H1 (cell line): ENCODE measurements around the gene BTK. TPM values are rescaled to one million over a fixed set of nuclear protein-coding genes. Genes with fewer than 3 reads are reported as not detected.
A peak's percentile ranks its signal among the peaks of the same experiment; 100 is the strongest.

Experiments
- CTCF ChIA-PET: fragments of 300-600 bp; sonication (Branson Sonifier 250); formaldehyde crosslinking; loops from one replicate; lab custom pipeline; 2021; ENCODE audit not compliant: partially characterized antibody; lab: Charles Lee
- POLR2A ChIA-PET: fragments of 300-600 bp; sonication (Branson Sonifier 250); formaldehyde crosslinking; loops from one replicate; lab custom pipeline; 2021; ENCODE audit warnings: inconsistent platforms; ENCODE audit not compliant: partially characterized antibody; lab: Charles Lee
- DNase-seq, 2 experiments: peaks; one replicate each; pipeline versions ENCODE4 v3.0.0 to v3.0.0-alpha.2; 2010 to 2022; ENCODE audit warnings: low spot score in 2 of 2, low read depth in 1 of 2, mixed read lengths in 1 of 2
- FAIRE-seq: peaks from 2 replicates; lab custom pipeline; 2011; peaks lifted over from hg19 to GRCh38; lab: Jason Lieb, UNC
- H2AFZ ChIP-seq: 2 replicates; pipeline ENCODE4 v1.8.1; 2012; ENCODE audit warnings: low read length, inconsistent platforms
- H2AK5ac ChIP-seq: 2 replicates; pipeline ENCODE4 v1.6.1; 2013; ENCODE audit warnings: low read depth, low read length
- H2BK120ac ChIP-seq: replicated peaks from 2 replicates; pipeline ENCODE3; 2013; ENCODE audit warnings: low read depth, low read length, inconsistent platforms
- H2BK12ac ChIP-seq: 2 replicates; pipeline ENCODE4 v1.6.1; 2013; ENCODE audit warnings: low read depth, low read length
- H2BK15ac ChIP-seq: 2 replicates; pipeline ENCODE4 v1.6.1; 2013; ENCODE audit warnings: low read length
- H2BK20ac ChIP-seq: 2 replicates; pipeline ENCODE4 v1.6.1; 2013; ENCODE audit warnings: low read length
- H2BK5ac ChIP-seq: 2 replicates; pipeline ENCODE4 v1.6.1; 2013; ENCODE audit warnings: low read depth, low read length
- H3K14ac ChIP-seq: 2 replicates; pipeline ENCODE4 v1.6.1; 2013; ENCODE audit warnings: inconsistent platforms; ENCODE audit not compliant: insufficient read length
- H3K18ac ChIP-seq: 2 replicates; pipeline ENCODE4 v1.6.1; 2013; ENCODE audit warnings: low read length; ENCODE audit errors: extremely low read depth
- H3K23ac ChIP-seq: 2 replicates; pipeline ENCODE4 v1.6.1; 2013; ENCODE audit warnings: inconsistent platforms; ENCODE audit not compliant: insufficient read length
- H3K23me2 ChIP-seq: 2 replicates; pipeline ENCODE4 v1.6.1; 2013; ENCODE audit warnings: low read depth, low read length
- H3K27ac ChIP-seq: 2 replicates; pipeline ENCODE4 v1.6.1; 2011; ENCODE audit warnings: low read depth, low read length, inconsistent platforms
- H3K27me3 ChIP-seq, 4 experiments: replicated peaks in 1 of 4; 1 replicate in 1 of 4; 2 replicates in 3 of 4; pipeline versions ENCODE4 v1.6.1 to v1.8.1; 2011 to 2013; ENCODE audit warnings: low read length in 3 of 4, mild to moderate bottlenecking in 3 of 4, inconsistent platforms in 2 of 4, mixed read lengths in 2 of 4, moderate library complexity in 1 of 4; ENCODE audit not compliant: control insufficient read depth in 3 of 4, insufficient read depth in 3 of 4; ENCODE audit errors: extremely low read depth in 1 of 4
- H3K36me3 ChIP-seq, 4 experiments: 2 replicates each; pipeline versions ENCODE4 v1.6.1 to v1.8.1; 2011 to 2013; ENCODE audit warnings: mild to moderate bottlenecking in 4 of 4, low read length in 3 of 4, moderate library complexity in 2 of 4, control low read depth in 1 of 4, inconsistent platforms in 1 of 4; ENCODE audit not compliant: insufficient read depth in 4 of 4, control insufficient read depth in 2 of 4
- H3K4ac ChIP-seq: replicated peaks from 2 replicates; pipeline ENCODE3; 2013; ENCODE audit warnings: low read length, low read depth, mixed read lengths, inconsistent platforms; ENCODE audit not compliant: insufficient read length
- H3K4me1 ChIP-seq, 4 experiments: replicated peaks in 1 of 4; 1 replicate in 1 of 4; 2 replicates in 3 of 4; pipeline versions ENCODE4 v1.6.1 to v1.8.1; 2011 to 2013; ENCODE audit warnings: low read length in 3 of 4, inconsistent platforms in 2 of 4, mixed read lengths in 1 of 4; ENCODE audit not compliant: insufficient read depth in 4 of 4, control insufficient read depth in 3 of 4
- H3K4me2 ChIP-seq, 2 experiments: 2 replicates each; pipeline versions ENCODE4 v1.6.1 to v1.8.1; 2011 to 2013; ENCODE audit warnings: low read depth in 2 of 2, low read length in 2 of 2, control low read depth in 1 of 2, inconsistent platforms in 1 of 2, mild to moderate bottlenecking in 1 of 2; ENCODE audit not compliant: insufficient read depth in 1 of 2
- H3K4me3 ChIP-seq, 4 experiments: fragments of 200-600, 300-600 bp in 1 of 4; sonication (generic), shearing (Covaris generic), sonication (Bioruptor Twin) in 1 of 4; 2 replicates each; pipeline versions ENCODE4 v1.5.1 to v1.8.1; 2011 to 2016; ENCODE audit warnings: low read length in 4 of 4, low read depth in 3 of 4, control low read depth in 2 of 4, inconsistent platforms in 2 of 4, mild to moderate bottlenecking in 2 of 4, mixed read lengths in 1 of 4, moderate library complexity in 1 of 4; ENCODE audit not compliant: insufficient read depth in 2 of 4; ENCODE audit errors: extremely low read depth in 1 of 4
- H3K56ac ChIP-seq: replicated peaks from 2 replicates; pipeline ENCODE3; 2013; ENCODE audit warnings: low read depth, mild to moderate bottlenecking, mixed read lengths, low read length, inconsistent platforms; ENCODE audit not compliant: insufficient read length
- H3K79me1 ChIP-seq: 2 replicates; pipeline ENCODE4 v1.6.1; 2013; ENCODE audit warnings: low read depth, low read length, control low read depth
- H3K79me2 ChIP-seq, 2 experiments: 2 replicates each; pipeline versions ENCODE4 v1.6.1 to v1.8.1; 2012 to 2013; ENCODE audit warnings: low read length in 2 of 2, mild to moderate bottlenecking in 2 of 2, inconsistent platforms in 1 of 2; ENCODE audit not compliant: insufficient read depth in 2 of 2, control insufficient read depth in 1 of 2
- H3K9ac ChIP-seq, 4 experiments: replicated peaks in 1 of 4; 1 replicate in 1 of 4; 2 replicates in 3 of 4; pipeline versions ENCODE4 v1.6.1 to v1.8.1; 2011 to 2013; ENCODE audit warnings: low read depth in 3 of 4, low read length in 3 of 4, control low read depth in 2 of 4, mild to moderate bottlenecking in 2 of 4, moderate library complexity in 2 of 4, inconsistent platforms in 1 of 4; ENCODE audit errors: extremely low read depth in 1 of 4
- H3K9me3 ChIP-seq, 2 experiments: 2 replicates each; pipeline versions ENCODE4 v1.6.1 to v1.8.1; 2012 to 2013; ENCODE audit warnings: mild to moderate bottlenecking in 2 of 2, moderate library complexity in 2 of 2, control low read depth in 1 of 2, inconsistent platforms in 1 of 2, low read depth in 1 of 2, low read length in 1 of 2, mixed read lengths in 1 of 2; ENCODE audit not compliant: insufficient read depth in 2 of 2
- H4K20me1 ChIP-seq, 2 experiments: replicated peaks in 1 of 2; 2 replicates each; pipeline versions ENCODE3 to v1.8.1; 2011 to 2013; ENCODE audit warnings: inconsistent platforms in 2 of 2, low read length in 2 of 2, mild to moderate bottlenecking in 1 of 2; ENCODE audit not compliant: insufficient read depth in 2 of 2, control insufficient read depth in 1 of 2
- H4K5ac ChIP-seq: 2 replicates; pipeline ENCODE4 v1.6.1; 2013; ENCODE audit warnings: low read length, low read depth, mixed read lengths, inconsistent platforms; ENCODE audit not compliant: insufficient read length
- H4K8ac ChIP-seq: 2 replicates; pipeline ENCODE4 v1.8.0; 2013; ENCODE audit warnings: mild to moderate bottlenecking, moderate library complexity, low read length, inconsistent platforms; ENCODE audit not compliant: insufficient read depth; ENCODE audit errors: extremely low read depth
- H4K91ac ChIP-seq: replicated peaks from 2 replicates; pipeline ENCODE3; 2013; ENCODE audit warnings: low read length, mixed read lengths, inconsistent platforms; ENCODE audit not compliant: insufficient read length
- ASH2L ChIP-seq: fragments of 200-600, 300-600 bp; sonication (generic); IDR thresholded peaks from one replicate; pipeline ENCODE4 v1.7.1; 2017; ENCODE audit warnings: low read length
- BACH1 ChIP-seq: IDR thresholded peaks from 2 replicates; pipeline ENCODE4 v1.6.1; 2012; ENCODE audit warnings: low read length, improper control_type of control experiment
- BRCA1 ChIP-seq: IDR thresholded peaks from 2 replicates; pipeline ENCODE4 v1.6.1; 2012; ENCODE audit warnings: low read depth, low read length, improper control_type of control experiment
- CREB1 ChIP-seq: IDR thresholded peaks from 2 replicates; pipeline ENCODE4 v1.6.1; 2012; ENCODE audit warnings: inconsistent platforms
- EZH2 ChIP-seq: fragments of 200-600 bp; sonication (generic); IDR thresholded peaks from 2 replicates; pipeline ENCODE4 v1.7.1; 2012; ENCODE audit warnings: low read depth, mild to moderate bottlenecking, moderate library complexity, low read length, inconsistent platforms; ENCODE audit not compliant: severe bottlenecking
- PHF8 ChIP-seq: fragments of 200-600 bp; sonication (generic); conservative IDR thresholded peaks from 2 replicates; pipeline ENCODE4 v1.7.1; 2012; ENCODE audit warnings: low read depth, mild to moderate bottlenecking, inconsistent platforms, low read length, moderate library complexity
- SAP30 ChIP-seq: fragments of 300-600 bp; sonication (generic); IDR thresholded peaks from 2 replicates; pipeline ENCODE4 v1.7.1; 2012; ENCODE audit warnings: low read length, moderate library complexity, mild to moderate bottlenecking, inconsistent platforms; ENCODE audit not compliant: insufficient read depth, insufficient replicate concordance
- SIN3A ChIP-seq, 2 experiments: IDR thresholded peaks in 1 of 2; conservative IDR thresholded peaks in 1 of 2; 2 replicates each; pipeline ENCODE4 v1.6.1; 2011 to 2012; ENCODE audit warnings: low read length in 2 of 2, improper control_type of control experiment in 1 of 2, low read depth in 1 of 2, mild to moderate bottlenecking in 1 of 2
- SIX5 ChIP-seq: IDR thresholded peaks from 2 replicates; pipeline ENCODE4 v1.6.1; 2011; ENCODE audit warnings: mild to moderate bottlenecking, low read depth, low read length
- USF2 ChIP-seq: IDR thresholded peaks from 2 replicates; pipeline ENCODE4 v1.6.1; 2011; ENCODE audit warnings: low read length, improper control_type of control experiment
- WGBS, 2 experiments: shearing (Covaris generic) in 1 of 2; methylation state at CpG; one replicate each; pipeline versions ENCODE4 v1.1.6 to v1.1.7; 2013 to 2015; ENCODE audit warnings: low lambda C conversion rate in 2 of 2, mixed read lengths in 2 of 2, inconsistent platforms in 1 of 2, low coverage in 1 of 2, missing lambda C conversion rate in 1 of 2; ENCODE audit not compliant: insufficient replicate concordance in 2 of 2, insufficient coverage in 1 of 2, insufficient read length in 1 of 2; ENCODE audit errors: extremely low coverage in 1 of 2, missing lambda C conversion rate in 1 of 2; 5-methylcytosine and 5-hydroxymethylcytosine counted together
- polyA plus RNA-seq, 7 experiments: library from polyadenylated mRNA; depleted of rRNA in 3 of 7; stranded (reverse) in 5 of 7; unstranded in 2 of 7; fragments of >200 nt in 5 of 7; fragments of 200-250 nt in 2 of 7; gene quantifications; 1 replicate in 5 of 7; 2 replicates in 1 of 7; 4 replicates in 1 of 7; pipeline versions ENCODE4 v1.2.1 to v1.2.3, GENCODE V29; 2011 to 2013; ENCODE audit warnings: missing spikeins in 2 of 7, mixed read lengths in 2 of 7
- total RNA-seq: library from RNA; stranded (reverse); fragmentation: NEBNext Ultra II Directional; extraction: Animal tissue kit (Norgen Biotek cat#: 25700); gene quantifications from 2 replicates; pipeline ENCODE4 v1.2.1, GENCODE V29; 2021

BTK gene
- total and polyA plus RNA-seq, 2 of the 8 experiments (the other 6 are each of a cell fraction or from before 2014, with no cell fraction given) = 0.06 to 0.20 TPM

DNA sequence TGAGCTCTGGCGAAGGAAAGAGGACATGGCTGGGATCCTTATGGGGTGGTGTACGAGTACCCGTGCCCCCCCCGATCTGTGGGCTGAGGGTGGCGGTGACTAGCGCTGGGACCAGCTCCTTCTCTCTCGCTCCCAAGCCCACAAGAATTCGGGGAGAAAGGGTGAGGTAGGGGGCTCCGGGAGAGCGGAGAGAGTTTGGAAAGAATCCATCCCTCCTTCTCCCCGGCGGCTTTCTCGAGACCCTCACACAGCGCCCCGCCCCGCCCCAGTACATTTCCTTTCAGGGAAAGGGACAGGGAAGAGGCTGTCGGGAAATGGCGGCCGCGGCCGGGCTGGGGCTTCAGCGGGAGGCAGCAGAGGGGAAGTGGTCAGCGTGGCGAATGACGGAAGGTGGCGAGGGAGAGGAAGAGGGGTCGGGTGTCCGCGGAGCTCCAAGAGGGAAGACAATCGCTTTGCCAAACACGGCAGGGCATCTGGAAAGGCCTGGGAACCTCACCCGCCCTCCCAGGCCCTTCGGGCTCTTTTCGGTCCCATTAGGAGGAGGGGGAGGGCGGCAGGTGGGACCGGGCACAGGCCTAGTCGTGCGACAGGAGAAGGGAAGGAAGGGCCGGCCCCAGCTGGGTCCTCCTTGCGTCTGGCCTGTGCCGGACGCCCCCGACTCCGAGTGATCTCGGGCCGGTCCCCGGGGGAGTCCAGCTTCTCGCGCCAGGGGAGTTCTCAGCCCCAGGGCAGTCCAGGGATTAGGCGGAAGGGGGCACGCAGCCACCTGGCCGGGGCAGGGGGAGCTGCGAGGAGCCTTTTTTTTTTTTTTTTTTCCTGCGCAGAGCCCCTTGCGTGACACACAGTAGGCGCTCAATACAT lies 32.2 kb upstream of the BTK start:
- peak overlapping the region; percentile 91 for H4K5ac ChIP-seq
- H2AK5ac ChIP-seq = no peak overlapping the region
- POLR2A ChIA-PET = interaction anchor here (0.9 to 5.4 kb wide), 7 partner anchors 20 to 242 kb away, joined by 3 to 36 read pairs (median 3); partner anchors contain the start of genes ARMCX1, ARMCX2 and RPL36A
- H2BK120ac ChIP-seq = no peak overlapping the region
- no peak overlapping the region for H2BK15ac ChIP-seq
- H4K20me1 ChIP-seq = no peaks in the 10 kb centered on the region
- peaks cover 0 to 3% (median 1%) of the 10 kb centered on the region in 4 experiments; a peak in 3 of 7 replicates for H3K4me1 ChIP-seq
- no peak overlapping the region for H3K23ac ChIP-seq
- H3K4ac ChIP-seq = no peak overlapping the region
- DNase-seq = peak in 1 of 2 experiments; percentile 72
- H2BK12ac ChIP-seq = 0 out of 2 replicates have a peak overlapping the region, but pooled peaks have one; percentile 60
- H4K8ac ChIP-seq = peak overlapping the region; percentile 94
- H3K9ac ChIP-seq = peak overlapping the region; percentile 76 to 97 (median 84)
- no peak overlapping the region for H4K91ac ChIP-seq
- 5% methylated on average over 11 of the region's 56 CpGs; no CpG with 5 or more reads in 1 of the 2 experiments for WGBS, 2 experiments
- CTCF ChIA-PET = interaction anchor here (0.6 to 1.3 kb wide), 4 partner anchors 15 to 134 kb away, joined by 3 to 4 read pairs (median 4); no protein-coding TSS in a partner anchor
- H3K36me3 ChIP-seq = peaks cover 0 to 6% (median 0%) of the 10 kb centered on the region in 4 experiments; a peak in 2 of 8 replicates
- H3K79me1 ChIP-seq = no peaks in the 10 kb centered on the region
- H3K27ac ChIP-seq = peak overlapping the region; percentile 86
- peak overlapping the region; percentile 15 for H2AFZ ChIP-seq
- H3K23me2 ChIP-seq = peaks cover 3% of the 10 kb centered on the region; the same call in 1 of the 2 replicates
- H3K56ac ChIP-seq = no peak overlapping the region
- peak overlapping the region; percentile 78 to 81 for H3K4me2 ChIP-seq
- no peaks in the 10 kb centered on the region for H3K79me2 ChIP-seq
- peak overlapping the region; percentile 88; the same call in 1 of the 2 replicates for H2BK5ac ChIP-seq
- H3K9me3 ChIP-seq = no peaks in the 10 kb centered on the region
- H3K14ac ChIP-seq = no peak overlapping the region
- FAIRE-seq = no peak
- H3K27me3 ChIP-seq = no peaks in the 10 kb centered on the region
- no peak overlapping the region for H2BK20ac ChIP-seq
- H3K4me3 ChIP-seq = peak overlapping the region; percentile 52 to 73 (median 60)
- H3K18ac ChIP-seq = peak overlapping the region; percentile 32
- TF ChIP-seq BRCA1 (no peak), PHF8 (peak; percentile 64; the same call in 1 of the 2 replicates), ASH2L (peak; percentile 48), EZH2 (no peak), SAP30 (no peak), USF2 (no peak), BACH1 (no peak), SIN3A (conservative IDR thresholded peaks at IDR 0.05 in 1 of 2, IDR thresholded peaks at IDR 0.05 in 1 of 2; ENCODE audit: low read depth in 1 of 2, low read length in 2 of 2) (no peak), SIX5 (no peak), CREB1 (no peak)
